Epithelial cell of proximal tubule (primary cell): ENCODE data around the gene PDE2A. TPM values are rescaled to one million over a fixed set of nuclear protein-coding genes. Genes with fewer than 3 reads are reported as not detected.

Experiments used
- DNase-seq: peaks from one replicate; pipeline ENCODE4 v3.0.0-alpha.2; 2011; ENCODE audit warnings: low read depth
- H3K4me3 ChIP-seq: 2 replicates; pipeline ENCODE4 v1.5.1; 2011; ENCODE audit warnings: low read depth, mild to moderate bottlenecking, low read length
- CTCF ChIP-seq: conservative IDR thresholded peaks from 2 replicates; pipeline ENCODE4 v1.5.1; 2012; ENCODE audit warnings: low read depth, mild to moderate bottlenecking, low read length
- total RNA-seq: library from RNA; depleted of rRNA; stranded (reverse); fragments of >200 nt; gene quantifications from 2 replicates; pipeline ENCODE4 v1.2.3, GENCODE V29; 2015

PDE2A gene
- total RNA-seq, 1 donor from 2014 or later, result 0.69 TPM

- no peak for TF ChIP-seq CTCF
- no peak overlapping the region for H3K4me3 ChIP-seq
- DNase-seq, result no peak
Observed at GRCh38 chr11:72602250-72602904, 71.8 kb downstream of the PDE2A start.

GRCh38 chr11:72600557-72600956, 73.7 kb downstream of the PDE2A start:
- no peak for TF ChIP-seq CTCF
- no peak overlapping the region for H3K4me3 ChIP-seq
- no peak for DNase-seq

- no peak for TF ChIP-seq CTCF
- no peak overlapping the region for H3K4me3 ChIP-seq
- DNase-seq, result no peak
Observed at GRCh38 chr11:72599325-72600117, 74.7 kb downstream of the PDE2A start.

GRCh38 chr11:72598906-72599305, 75.3 kb downstream of the PDE2A start:
- no peak for DNase-seq
- H3K4me3 ChIP-seq, result no peak overlapping the region
- peak; percentile 65 for TF ChIP-seq CTCF

- no peak overlapping the region for H3K4me3 ChIP-seq
- DNase-seq, result no peak
- no peak for TF ChIP-seq CTCF
Observed at GRCh38 chr11:72598466-72598865, 75.8 kb downstream of the PDE2A start.

- TF ChIP-seq CTCF, result no peak
- no peak for DNase-seq
- H3K4me3 ChIP-seq, result no peak overlapping the region
Observed at GRCh38 chr11:72597721-72598120, 76.5 kb downstream of the PDE2A start.
